AG04450 (cell line): Measurements from ENCODE around the gene ZNF700. TPM values are rescaled to one million over a fixed set of nuclear protein-coding genes. Genes with fewer than 3 reads are reported as not detected.

Source experiments
- CTCF ChIA-PET: fragments of 300-600, 350-600 bp; formaldehyde crosslinking; extraction: SDS; loops from one replicate; lab custom pipeline; 2022; ENCODE audit warnings: antibody characterized with exemption, inconsistent platforms; lab: Charles Lee
- POLR2A ChIA-PET: fragments of 350-600 bp; formaldehyde crosslinking; extraction: SDS; loops from one replicate; lab custom pipeline; 2021; ENCODE audit warnings: antibody characterized with exemption, inconsistent platforms; lab: Yijun Ruan, JAX
- DNase-seq: peaks from one replicate; pipeline ENCODE4 v3.0.0-alpha.2; 2011; ENCODE audit warnings: low read depth, low spot score
- H3K27ac ChIP-seq: one replicate; pipeline ENCODE4 v1.5.1; 2012; ENCODE audit warnings: low read depth, low read length, control low read depth
- H3K27me3 ChIP-seq: one replicate; pipeline ENCODE4 v1.6.0; 2012; ENCODE audit warnings: low read length; ENCODE audit not compliant: control insufficient read depth, insufficient read depth
- H3K4me3 ChIP-seq: 2 replicates; pipeline ENCODE4 v1.5.1; 2011; ENCODE audit warnings: mild to moderate bottlenecking, low read depth, low read length, control low read depth
- H3K9me3 ChIP-seq: 2 replicates; pipeline ENCODE4 v1.5.1; 2012; ENCODE audit warnings: low read length; ENCODE audit not compliant: control insufficient read depth, insufficient read depth
- polyA plus RNA-seq: library from polyadenylated mRNA; depleted of rRNA; stranded (reverse); fragments of >200 nt; gene quantifications from 2 replicates; pipeline ENCODE4 v1.2.3, GENCODE V29; 2011
- TF ChIP-seq, protein P1 (sequence below): IDR thresholded peaks from 2 replicates; pipeline ENCODE4 v1.5.1; 2011; ENCODE audit warnings: low read depth, low read length, control low read depth, inconsistent platforms

Gene ZNF700
- polyA plus RNA-seq, 1 experiment: 8.4 TPM

- no peak for DNase-seq
- CTCF ChIA-PET: no interaction called here
- H3K27ac ChIP-seq: no peak overlapping the region
- POLR2A ChIA-PET: no interaction called here
- no peaks in the 10 kb centered on the region for H3K27me3 ChIP-seq
- TF ChIP-seq, protein P1, sequence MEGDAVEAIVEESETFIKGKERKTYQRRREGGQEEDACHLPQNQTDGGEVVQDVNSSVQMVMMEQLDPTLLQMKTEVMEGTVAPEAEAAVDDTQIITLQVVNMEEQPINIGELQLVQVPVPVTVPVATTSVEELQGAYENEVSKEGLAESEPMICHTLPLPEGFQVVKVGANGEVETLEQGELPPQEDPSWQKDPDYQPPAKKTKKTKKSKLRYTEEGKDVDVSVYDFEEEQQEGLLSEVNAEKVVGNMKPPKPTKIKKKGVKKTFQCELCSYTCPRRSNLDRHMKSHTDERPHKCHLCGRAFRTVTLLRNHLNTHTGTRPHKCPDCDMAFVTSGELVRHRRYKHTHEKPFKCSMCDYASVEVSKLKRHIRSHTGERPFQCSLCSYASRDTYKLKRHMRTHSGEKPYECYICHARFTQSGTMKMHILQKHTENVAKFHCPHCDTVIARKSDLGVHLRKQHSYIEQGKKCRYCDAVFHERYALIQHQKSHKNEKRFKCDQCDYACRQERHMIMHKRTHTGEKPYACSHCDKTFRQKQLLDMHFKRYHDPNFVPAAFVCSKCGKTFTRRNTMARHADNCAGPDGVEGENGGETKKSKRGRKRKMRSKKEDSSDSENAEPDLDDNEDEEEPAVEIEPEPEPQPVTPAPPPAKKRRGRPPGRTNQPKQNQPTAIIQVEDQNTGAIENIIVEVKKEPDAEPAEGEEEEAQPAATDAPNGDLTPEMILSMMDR: no peak
- H3K4me3 ChIP-seq: no peak overlapping the region
- peaks cover 3% of the 10 kb centered on the region; the same call in 1 of the 2 replicates for H3K9me3 ChIP-seq
These were observed 45.3 kb downstream of the ZNF700 start for GRCh38 chr19:11970174-11970573.

DNA sequence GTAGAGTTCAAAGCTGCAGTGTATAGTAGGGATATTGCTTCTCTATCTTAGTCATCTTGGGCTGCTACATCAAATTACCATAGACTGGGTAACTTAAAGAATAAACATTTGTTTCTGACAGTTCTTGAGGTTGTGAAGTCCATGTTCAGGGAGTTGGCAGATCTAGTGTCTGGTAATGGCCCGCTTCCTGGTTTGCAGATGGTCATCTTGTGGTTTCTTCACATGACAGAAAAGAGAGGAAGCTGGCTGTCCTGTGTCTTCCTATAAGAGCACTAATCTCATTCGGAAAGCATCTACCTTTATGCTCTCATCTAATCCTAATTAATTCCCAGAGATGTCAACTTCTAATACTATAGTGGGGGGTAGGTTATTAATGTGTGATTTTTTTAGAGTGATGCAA is 46.1 kb downstream of the ZNF700 start:
- POLR2A ChIA-PET: no interaction called here
- Histone ChIP-seq H3K27me3 (no peaks in the 10 kb centered on the region), H3K9me3 (peaks cover 10% of the 10 kb centered on the region), H3K4me3 (no peak overlapping the region), H3K27ac (no peak overlapping the region)
- TF ChIP-seq, protein P1: no peak
- DNase-seq: no peak
- CTCF ChIA-PET: no interaction called here

GRCh38 chr19:11973019-11973810 is 48.3 kb downstream of the ZNF700 start:
- ChIA-PET POLR2A (no interaction called here), CTCF (no interaction called here)
- no peak overlapping the region for H3K27ac ChIP-seq
- TF ChIP-seq, protein P1: no peak
- peaks cover 22% of the 10 kb centered on the region for H3K9me3 ChIP-seq
- no peak overlapping the region for H3K4me3 ChIP-seq
- no peaks in the 10 kb centered on the region for H3K27me3 ChIP-seq
- no peak for DNase-seq

GRCh38 chr19:11978492-11979100 is 53.7 kb downstream of the ZNF700 start:
- ChIA-PET POLR2A (no interaction called here), CTCF (no interaction called here)
- H3K27me3 ChIP-seq: no peaks in the 10 kb centered on the region
- DNase-seq: no peak
- no peak overlapping the region for H3K27ac ChIP-seq
- H3K4me3 ChIP-seq: no peak overlapping the region
- TF ChIP-seq, protein P1: no peak
- H3K9me3 ChIP-seq: peaks cover 52% of the 10 kb centered on the region

DNA sequence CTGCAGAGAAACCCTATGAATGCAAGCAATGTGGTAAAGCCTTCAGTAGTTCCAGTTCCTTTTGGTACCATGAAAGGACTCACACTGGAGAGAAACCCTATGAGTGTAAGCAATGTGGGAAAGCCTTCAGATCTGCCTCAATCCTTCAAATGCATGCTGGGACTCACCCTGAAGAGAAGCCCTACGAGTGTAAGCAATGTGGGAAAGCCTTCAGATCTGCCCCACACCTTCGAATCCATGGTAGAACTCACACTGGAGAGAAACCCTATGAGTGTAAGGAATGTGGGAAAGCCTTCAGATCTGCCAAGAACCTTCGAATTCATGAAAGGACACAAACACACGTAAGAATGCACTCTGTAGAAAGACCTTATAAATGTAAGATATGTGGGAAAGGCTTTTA is 54.6 kb downstream of the ZNF700 start:
- ChIA-PET POLR2A (no interaction called here), CTCF (interaction anchor here (0.7 kb wide), 1 partner anchor 280 kb away, joined by 6 read pairs; no protein-coding TSS in a partner anchor)
- TF ChIP-seq, protein P1: no peak
- Histone ChIP-seq H3K9me3 (peaks cover 58% of the 10 kb centered on the region), H3K27ac (no peak overlapping the region), H3K27me3 (no peaks in the 10 kb centered on the region), H3K4me3 (no peak overlapping the region)
- DNase-seq: no peak
